Measurements from ENCODE around the gene OR10AD1.
A peak's percentile ranks its signal among the peaks of the same experiment; 100 is the strongest.

Gene OR10AD1

GRCh38 chr12:48165089-48165981, 37.8 kb downstream of the OR10AD1 start:
- TF ChIP-seq CTCF (conservative IDR thresholded peaks at IDR 0.05) (peak; percentile 96), ZFX (IDR thresholded peaks at IDR 0.05) (no peak)
- no peak overlapping the region for H3K27ac ChIP-seq

GRCh38 chr12:48164451-48164850, 38.6 kb downstream of the OR10AD1 start:
- no peak for TF ChIP-seq ZFX (IDR thresholded peaks at IDR 0.05)
- TF ChIP-seq CTCF (conservative IDR thresholded peaks at IDR 0.05): no peak
- H3K27ac ChIP-seq: no peak overlapping the region

GRCh38 chr12:48163150-48163747, 39.8 kb downstream of the OR10AD1 start:
- H3K27ac ChIP-seq: no peak overlapping the region
- TF ChIP-seq CTCF (conservative IDR thresholded peaks at IDR 0.05) (no peak), ZFX (IDR thresholded peaks at IDR 0.05) (no peak)

GRCh38 chr12:48160807-48161206, 42.3 kb downstream of the OR10AD1 start:
- H3K27ac ChIP-seq: no peak overlapping the region
- no peak for TF ChIP-seq ZFX (IDR thresholded peaks at IDR 0.05)
- no peak for TF ChIP-seq CTCF (conservative IDR thresholded peaks at IDR 0.05)

GRCh38 chr12:48160046-48160445, 43.0 kb downstream of the OR10AD1 start:
- TF ChIP-seq CTCF (conservative IDR thresholded peaks at IDR 0.05) (no peak), ZFX (IDR thresholded peaks at IDR 0.05) (no peak)

GRCh38 chr12:48157889-48158370, 45.2 kb downstream of the OR10AD1 start:
- peak overlapping the region; percentile 82 for H3K27ac ChIP-seq
- TF ChIP-seq ZFX (IDR thresholded peaks at IDR 0.05) (no peak), CTCF (conservative IDR thresholded peaks at IDR 0.05) (no peak)

More at GRCh38 chr12:48160046-48160445, 43.0 kb downstream of the OR10AD1 start:
- H3K27ac ChIP-seq: no peak overlapping the region

Measured in C4-2B (cell line).